Activated CD8-positive, alpha-beta memory T cell treated with anti-CD3 and anti-CD28 coated beads for 1 hour (primary cell): Measurements from ENCODE around the gene NOL12.
"Not testable (repeated sequence)": the region's sequence is repeated elsewhere in the genome, so short reads cannot be mapped to it uniquely, and the experiment has no call there.

Experiments used
- DNase-seq, 2 donors: peaks; one replicate each; pipeline ENCODE4 v3.0.0-alpha.2; 2020; ENCODE audit warnings: low read depth in 1 of 2; ENCODE audit errors: extremely low read depth in 1 of 2

NOL12 gene, protein sequence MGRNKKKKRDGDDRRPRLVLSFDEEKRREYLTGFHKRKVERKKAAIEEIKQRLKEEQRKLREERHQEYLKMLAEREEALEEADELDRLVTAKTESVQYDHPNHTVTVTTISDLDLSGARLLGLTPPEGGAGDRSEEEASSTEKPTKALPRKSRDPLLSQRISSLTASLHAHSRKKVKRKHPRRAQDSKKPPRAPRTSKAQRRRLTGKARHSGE

DNA sequence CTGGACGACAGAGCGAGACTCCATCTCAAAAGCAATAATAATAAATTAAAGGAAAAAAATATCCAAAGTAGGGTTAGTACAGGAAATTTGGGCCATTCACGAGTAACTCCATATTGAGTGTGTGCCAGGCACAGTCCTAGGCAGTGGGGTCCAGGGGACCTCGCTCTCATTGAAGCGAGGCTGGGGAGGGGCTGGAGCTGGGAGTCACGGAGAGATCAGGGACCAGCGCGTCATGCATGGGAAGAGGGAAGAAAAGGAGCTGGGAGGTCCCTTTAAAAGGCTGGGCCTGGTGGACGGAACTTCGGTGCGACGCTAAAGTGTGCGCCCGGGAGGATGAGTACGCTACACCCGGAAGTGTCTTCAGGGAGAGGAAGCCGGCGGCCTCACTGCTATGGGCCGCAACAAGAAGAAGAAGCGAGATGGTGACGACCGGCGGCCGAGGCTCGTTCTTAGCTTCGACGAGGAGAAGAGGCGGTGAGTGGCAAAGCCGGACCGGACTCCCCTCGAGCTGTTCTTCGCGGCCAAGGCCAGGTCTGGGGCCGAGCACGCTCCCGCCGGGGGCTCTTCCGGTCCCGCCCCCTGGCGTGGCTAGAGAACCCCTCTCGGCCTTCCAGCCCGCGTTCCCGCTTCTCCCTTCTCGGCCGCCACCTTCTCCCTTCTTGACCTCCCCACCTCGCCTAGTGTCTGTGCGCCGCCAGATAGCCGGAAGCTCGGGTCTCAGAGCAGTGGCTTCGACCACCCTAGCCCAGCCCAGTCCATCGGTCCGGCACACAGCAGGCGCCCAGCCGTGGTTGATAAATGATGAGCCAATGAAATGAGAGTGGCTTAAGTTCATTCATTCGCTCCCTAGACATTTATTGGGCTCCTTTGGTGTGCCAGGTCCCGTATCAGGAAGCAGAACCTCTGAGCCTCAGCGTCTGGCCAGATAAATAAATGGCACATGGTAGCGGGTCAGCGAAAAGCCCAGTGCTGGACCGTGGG lies at the start of gene NOL12:
Gene NOL12, plus strand, starts transcription at position 342 of the 981 bp plus-strand sequence. Its CDS starts 50 bp downstream, at position 392.
- DNase-seq: peak; percentile 50 to 54

GRCh38 chr22:37636949-37637273 lies 49.2 kb upstream of the NOL12 start:
- DNase-seq: no peak

- DNase-seq: no peak
Observed at GRCh38 chr22:37638391-37639069, 47.6 kb upstream of the NOL12 start.

DNA sequence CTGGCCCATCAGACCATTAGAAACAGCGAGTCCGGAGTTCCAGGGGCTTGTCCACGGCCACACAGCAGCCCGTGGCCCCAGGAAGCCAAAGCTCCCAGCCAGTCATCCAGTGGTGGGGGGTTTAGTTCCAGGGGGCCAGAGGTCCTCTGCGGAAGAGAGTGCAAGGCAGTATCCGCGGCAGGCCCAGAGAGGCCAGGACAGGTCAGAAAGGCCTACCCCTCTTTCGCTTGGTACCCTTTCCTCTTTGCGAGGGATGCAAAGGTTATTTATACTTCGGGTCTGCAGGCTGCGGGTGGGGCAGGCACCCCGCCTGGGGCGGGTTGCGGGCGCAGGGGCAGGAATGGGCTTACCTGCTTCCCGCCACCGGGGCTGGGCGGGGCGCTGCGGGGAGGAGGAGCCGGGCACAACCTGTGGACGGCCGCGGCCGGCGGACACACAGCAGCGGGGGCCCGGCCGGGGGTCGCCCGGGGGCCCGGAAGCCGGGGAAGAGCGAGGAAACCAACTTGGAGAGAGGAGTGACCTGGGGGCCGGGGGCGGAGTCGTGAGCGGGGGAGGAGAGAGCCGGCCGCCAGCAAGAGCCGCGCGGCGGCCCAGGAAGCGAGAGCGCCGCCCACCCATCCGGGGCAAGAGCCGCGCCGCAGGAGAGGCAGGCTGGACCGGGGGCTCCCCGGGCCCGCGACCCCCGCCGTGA lies 46.9 kb upstream of the NOL12 start, which contains the start of gene SH3BP1:
Gene SH3BP1, plus strand, starts transcription at position 600 of the 691 bp plus-strand sequence. CDS start 119 bp downstream, outside the sequence.
- peak in 1 of 2 donors; percentile 48 for DNase-seq

GRCh38 chr22:37639771-37640590 lies 46.2 kb upstream of the NOL12 start:
- no peak for DNase-seq

GRCh38 chr22:37640591-37641560 lies 45.3 kb upstream of the NOL12 start:
- DNase-seq: no peak

DNA sequence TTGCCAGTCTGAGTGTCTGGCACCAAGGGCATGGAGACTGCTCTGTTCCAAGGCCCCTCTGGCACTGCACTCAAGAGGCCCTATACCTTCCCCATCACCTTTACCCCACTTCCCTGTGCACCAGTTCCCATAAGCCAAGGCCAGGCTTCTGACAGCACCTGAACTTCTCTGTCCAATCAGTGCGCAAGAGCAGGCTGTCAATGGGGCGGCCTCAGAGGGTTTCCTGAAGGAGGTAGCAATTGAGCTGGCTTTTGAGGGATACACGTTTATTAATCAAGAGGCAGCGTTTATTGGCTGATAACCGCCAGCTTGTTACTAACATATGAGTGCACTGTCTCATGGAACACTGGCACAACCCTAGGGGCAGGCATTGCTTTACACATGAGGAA lies 44.6 kb upstream of the NOL12 start:
- no peak for DNase-seq

GRCh38 chr22:37643225-37643847 lies 42.8 kb upstream of the NOL12 start:
- DNase-seq: peak; percentile 65 to 83

GRCh38 chr22:37647317-37647716 lies 38.8 kb upstream of the NOL12 start:
- DNase-seq: no peak

GRCh38 chr22:37647928-37648327 lies 38.2 kb upstream of the NOL12 start:
- no peak for DNase-seq

DNA sequence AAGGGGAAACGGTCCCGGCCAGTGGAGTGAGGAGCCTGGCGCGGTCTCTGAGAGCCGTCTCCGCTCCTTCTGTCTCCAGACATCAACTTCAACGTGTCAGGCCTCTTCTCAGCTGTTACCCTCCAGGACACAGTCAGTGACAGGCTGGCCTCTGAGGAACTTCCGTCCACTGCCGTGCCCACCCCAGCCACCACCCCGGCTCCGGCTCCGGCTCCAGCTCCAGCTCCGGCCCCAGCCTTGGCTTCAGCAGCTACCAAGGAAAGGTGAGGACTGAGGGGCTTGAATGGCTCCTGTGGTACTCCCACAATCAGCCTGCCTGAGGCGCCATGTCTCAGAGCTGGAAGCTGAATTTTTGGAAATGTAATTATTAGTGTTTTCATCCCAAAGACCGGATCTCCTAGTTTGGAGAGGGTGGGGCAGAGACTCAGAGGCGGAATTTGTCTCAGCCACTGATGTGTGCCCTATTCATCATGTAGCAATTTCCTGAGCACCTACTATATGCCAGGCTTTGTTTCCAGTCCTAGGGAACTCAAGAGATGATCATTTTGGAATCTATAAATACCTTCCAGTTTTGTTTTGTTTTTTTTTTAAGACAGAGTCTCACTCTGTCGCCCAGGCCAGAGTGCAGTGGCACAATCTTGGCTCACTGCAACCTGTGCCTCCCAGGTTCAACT lies 35.5 kb upstream of the NOL12 start:
- DNase-seq: no peak

- DNase-seq: no peak
Observed at GRCh38 chr22:37654563-37655251, 31.4 kb upstream of the NOL12 start.

GRCh38 chr22:37655252-37655563 lies 30.9 kb upstream of the NOL12 start:
- DNase-seq: no peak

DNA sequence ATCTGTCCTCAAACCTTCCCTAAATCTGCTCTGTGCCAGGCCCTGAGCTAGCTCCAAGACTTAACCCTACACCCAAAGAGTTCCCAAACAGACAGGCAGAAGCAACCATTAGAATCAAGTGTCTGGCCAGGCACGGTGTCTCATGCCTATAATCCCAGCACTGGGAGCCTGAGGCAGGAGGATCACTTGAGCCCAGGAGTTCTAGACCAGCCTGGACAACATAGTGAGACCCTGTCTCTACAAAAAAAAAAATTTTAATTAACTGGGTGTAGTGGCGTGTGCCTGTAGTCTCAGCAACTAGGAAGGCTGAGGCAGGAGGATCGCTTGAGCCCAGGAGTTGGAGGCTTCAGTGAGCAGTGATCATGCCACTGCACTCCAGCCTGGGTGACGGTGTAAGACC lies 29.6 kb upstream of the NOL12 start:
- DNase-seq: not testable (repeated sequence)

- DNase-seq: no peak
Observed at GRCh38 chr22:37657590-37658132, 28.5 kb upstream of the NOL12 start.

- peak; percentile 94 to 98 for DNase-seq
Observed at GRCh38 chr22:37658133-37659065, 27.7 kb upstream of the NOL12 start, which contains the start of gene PDXP. Gene PDXP (plus strand): TSS chr22:37658723. CDS start chr22:37658783, 60 bp downstream.
